ENCODE measurements around the gene ZNF319.

DNA sequence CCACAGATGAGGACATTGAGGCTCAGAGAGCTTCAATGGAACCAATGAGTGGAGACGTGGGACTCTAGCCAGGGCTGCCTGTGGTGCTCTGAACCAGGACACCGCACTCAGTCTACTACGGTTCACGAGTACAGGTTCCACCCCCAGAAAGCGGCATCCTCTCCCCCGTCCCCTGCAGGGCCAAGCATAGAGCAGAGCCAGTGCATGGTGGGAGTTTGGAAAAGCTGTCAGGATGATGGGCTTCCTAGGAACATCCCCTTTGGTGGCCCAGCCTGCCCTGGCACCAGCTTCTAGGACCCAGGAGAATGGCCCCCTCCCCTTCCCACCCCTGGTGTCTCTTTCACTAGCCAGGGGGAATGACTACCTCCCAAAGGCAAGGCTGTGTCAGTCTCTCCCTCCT, 8.4 kb downstream of the ZNF319 start:
- TF ChIP-seq EZH2 (optimal IDR thresholded peaks at IDR 0.05; ENCODE audit: low read depth, low read length): no peak
- TF ChIP-seq, protein P1, sequence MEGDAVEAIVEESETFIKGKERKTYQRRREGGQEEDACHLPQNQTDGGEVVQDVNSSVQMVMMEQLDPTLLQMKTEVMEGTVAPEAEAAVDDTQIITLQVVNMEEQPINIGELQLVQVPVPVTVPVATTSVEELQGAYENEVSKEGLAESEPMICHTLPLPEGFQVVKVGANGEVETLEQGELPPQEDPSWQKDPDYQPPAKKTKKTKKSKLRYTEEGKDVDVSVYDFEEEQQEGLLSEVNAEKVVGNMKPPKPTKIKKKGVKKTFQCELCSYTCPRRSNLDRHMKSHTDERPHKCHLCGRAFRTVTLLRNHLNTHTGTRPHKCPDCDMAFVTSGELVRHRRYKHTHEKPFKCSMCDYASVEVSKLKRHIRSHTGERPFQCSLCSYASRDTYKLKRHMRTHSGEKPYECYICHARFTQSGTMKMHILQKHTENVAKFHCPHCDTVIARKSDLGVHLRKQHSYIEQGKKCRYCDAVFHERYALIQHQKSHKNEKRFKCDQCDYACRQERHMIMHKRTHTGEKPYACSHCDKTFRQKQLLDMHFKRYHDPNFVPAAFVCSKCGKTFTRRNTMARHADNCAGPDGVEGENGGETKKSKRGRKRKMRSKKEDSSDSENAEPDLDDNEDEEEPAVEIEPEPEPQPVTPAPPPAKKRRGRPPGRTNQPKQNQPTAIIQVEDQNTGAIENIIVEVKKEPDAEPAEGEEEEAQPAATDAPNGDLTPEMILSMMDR (IDR thresholded peaks at IDR 0.05; ENCODE audit: low read length): no peak
